Left kidney (tissue), 2 donors: ENCODE data around the gene LCLAT1. TPM values are rescaled to one million over a fixed set of nuclear protein-coding genes. Genes with fewer than 3 reads are reported as not detected.
"Not testable (repeated sequence)": the region's sequence is repeated elsewhere in the genome, so short reads cannot be mapped to it uniquely, and the experiment has no call there.

ENCODE experiments used
- DNase-seq: peaks from one replicate; pipeline ENCODE4 v3.0.0-alpha.2; 2013
- polyA plus RNA-seq: library from polyadenylated mRNA; unstranded; fragments of 120-200 nt; gene quantifications from one replicate; pipeline ENCODE4 v1.2.1, GENCODE V29; 2013; ENCODE audit not compliant: insufficient read length

LCLAT1 gene
- polyA plus RNA-seq, 1 donor: 22.9 TPM

DNA sequence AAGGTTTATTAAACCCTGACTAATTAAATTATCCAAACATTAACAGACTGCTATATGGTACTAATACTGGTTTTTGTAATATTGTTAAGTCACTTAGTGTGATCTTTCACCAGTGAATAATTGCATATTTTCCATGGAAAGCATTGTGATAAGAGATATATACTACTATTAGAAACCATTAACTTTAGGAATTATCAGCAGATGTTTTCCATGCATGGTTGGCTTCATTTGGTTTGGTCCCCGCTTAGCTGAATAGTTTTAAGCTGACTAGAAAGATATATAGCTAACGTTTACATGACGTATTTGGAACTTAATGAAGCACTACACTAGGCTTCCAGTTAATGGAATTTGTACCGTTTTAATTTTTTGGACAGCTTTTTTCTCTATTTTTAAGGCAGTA, 37.9 kb downstream of the LCLAT1 start:
- no peak for DNase-seq

DNA sequence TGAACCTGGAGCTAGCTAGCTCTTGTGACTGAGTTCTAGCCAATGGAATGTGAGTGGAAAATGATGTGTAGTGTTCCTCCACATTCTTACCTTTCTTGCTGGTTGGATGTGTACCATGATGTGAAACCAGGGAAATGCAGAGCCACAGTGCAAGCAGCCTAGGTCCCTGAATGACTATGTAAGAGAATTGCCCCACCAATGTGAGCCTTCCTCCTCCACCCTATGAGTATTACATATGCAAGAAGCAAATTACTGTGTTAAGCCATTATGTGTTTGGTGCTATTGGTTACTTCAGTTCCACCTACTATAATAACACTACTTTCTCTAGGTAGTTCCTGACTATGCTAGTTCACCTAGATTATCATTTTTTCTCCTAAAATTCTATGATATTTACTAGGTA, 39.6 kb downstream of the LCLAT1 start:
- DNase-seq: no peak

DNA sequence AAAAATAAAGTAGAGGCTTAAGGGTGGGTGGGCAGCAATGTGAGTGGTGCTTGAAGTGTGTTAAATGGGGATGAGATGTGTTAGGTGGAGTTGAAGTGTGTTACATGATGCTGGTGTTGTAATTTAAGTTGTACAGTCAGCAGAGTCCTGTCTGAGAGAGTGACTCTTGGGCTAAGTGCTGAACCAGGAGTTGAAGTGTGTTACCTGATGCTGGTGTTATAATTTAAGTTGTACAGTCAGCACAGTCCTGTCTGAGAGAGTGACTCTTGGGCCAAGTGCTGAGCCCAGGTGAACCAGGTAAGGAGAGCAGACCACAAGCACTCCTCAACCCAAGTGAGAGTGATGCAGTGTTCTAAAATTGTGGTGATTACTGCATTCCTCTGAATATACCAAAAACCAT, 40.6 kb downstream of the LCLAT1 start:
- DNase-seq: no peak

DNA sequence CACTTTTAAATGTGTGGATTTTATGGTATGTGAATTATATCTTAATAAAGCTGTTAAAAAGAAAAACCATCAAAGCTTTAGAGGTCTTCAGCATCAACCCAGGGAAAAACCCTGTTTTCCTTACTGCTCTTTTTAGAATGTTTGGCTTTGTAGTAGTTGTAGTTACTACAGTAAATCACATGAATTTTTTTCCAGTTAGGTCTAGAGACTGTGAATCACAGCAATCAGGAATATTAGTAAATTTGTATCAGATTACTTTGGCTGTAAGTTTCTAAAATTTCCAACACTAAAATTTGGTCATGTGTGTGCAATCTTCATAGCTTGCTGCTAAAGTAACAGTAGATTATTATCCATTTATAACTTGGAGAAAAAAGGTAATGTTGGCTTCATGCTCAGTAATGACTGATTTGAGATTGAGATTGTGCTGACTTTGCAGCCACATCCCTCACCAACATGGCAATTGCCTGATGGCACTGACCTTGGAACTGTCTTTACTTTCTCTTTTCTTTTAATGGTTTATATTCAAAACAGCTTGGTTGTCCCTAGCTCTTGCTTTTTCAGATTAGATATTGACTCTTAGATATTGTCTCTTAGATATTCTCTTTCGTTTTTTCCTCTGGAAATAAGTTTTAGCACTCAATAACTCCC, 41.1 kb downstream of the LCLAT1 start:
- DNase-seq: no peak

DNA sequence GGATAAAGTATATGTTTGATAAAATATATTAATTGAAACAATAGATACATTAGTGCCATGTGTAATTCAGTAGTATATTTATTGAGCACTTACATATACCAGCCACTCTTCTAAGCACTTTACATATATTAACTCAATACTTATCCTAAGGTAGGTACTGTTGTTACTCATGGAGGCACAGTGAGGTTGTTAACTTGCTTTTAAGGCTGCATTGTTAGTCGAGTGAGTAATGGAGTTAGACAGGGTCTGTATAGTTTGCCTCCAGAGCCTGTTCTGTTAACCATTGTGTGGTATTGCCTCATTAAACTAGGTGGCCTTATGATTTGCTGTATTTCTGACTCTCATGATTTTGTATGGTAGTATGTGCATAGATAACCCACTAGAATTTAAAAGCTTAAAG, 44.2 kb downstream of the LCLAT1 start:
- no peak for DNase-seq

DNA sequence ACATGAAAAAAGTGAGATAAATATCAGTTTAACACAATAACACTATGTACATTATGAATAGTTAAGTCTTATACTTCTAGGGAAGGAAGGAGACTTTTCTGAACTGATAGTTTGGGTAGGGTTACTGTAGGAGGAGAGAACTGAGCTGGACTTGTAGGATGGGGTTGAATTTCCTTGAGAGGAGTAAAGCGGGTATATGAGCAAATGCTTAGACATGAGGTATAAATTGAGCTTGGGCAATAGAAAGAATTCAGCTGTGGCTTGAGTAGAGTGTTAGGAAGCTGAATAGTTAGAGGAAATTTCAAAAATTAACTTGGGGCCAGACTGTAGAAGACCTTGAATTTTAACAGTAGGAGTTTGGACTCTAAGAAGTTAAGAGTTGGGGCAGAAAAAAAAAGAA, 45.1 kb downstream of the LCLAT1 start:
- no peak for DNase-seq

DNA sequence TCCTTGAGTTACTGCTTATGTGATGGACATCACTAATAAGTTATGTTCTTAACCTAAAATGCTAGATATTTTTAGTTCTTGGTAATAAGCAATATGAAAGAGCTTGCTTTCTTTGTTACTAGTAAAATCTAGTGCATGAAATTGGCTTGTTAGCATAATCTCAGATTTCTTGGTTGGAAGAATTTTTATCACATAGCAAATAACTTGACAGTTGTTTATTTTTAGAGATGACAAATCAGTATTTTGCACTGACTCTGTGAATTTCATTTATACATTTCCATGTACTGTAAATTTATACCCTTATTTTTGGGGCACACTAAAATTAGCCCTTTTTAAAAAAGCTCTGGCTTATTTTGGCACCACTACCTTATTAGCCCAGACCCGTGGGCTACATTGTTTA, 45.6 kb downstream of the LCLAT1 start:
- no peak for DNase-seq

DNA sequence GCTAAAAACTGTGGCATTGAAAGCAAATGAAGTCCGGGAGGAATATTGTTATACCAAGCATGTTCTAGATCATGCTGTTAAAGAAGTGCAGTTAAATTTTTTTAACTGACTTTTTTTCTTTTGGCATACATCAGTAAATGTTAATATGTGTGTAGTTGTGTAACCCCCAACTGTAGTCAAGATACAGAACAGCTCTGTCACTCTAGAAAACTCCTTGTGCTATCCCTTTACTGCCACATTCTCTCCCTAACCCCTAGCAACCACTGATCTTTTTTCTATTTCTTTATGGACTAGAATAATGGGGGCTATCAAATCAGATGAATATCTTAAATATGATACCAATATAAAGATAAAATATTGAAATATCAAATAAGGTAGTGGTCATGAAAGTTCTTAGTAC, 46.4 kb downstream of the LCLAT1 start:
- DNase-seq: no peak

DNA sequence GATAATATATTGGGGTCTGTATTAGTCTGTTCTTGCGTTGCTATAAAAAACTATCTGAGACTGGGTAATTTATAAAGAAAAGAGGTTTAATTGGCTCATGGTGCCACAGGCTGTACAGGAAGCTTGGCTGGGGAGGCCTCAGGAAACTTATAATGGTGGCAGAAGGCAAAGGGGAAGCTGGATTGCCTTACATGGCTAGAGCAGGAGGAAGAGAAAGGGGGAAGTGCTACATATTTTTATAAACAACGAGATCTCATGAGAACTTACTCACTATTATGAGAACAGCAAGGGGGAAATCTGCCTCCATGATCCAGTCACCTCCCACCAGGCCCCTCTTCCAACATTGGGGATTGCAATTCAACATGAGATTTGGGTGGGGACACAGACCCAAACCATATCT, 48.9 kb downstream of the LCLAT1 start:
- not testable (repeated sequence) for DNase-seq

DNA sequence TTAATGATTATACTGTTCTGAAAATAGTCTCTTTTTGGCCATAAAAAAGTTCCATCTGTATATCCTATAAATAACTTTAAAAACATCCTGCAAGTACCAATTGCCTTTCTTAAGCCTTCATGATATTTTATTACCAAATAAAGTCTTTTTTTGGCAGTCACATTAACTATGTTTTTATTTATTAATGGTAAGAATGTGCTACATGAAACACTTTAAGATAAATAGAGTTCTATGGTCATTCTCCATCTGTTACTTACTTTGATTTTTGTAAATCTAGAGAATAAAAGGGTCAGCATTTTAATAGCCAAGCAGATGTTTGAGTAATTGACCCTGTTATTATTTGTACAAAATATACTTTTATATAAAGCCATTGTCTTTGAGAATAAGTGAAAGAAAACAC, 52.6 kb downstream of the LCLAT1 start:
- DNase-seq: no peak

DNA sequence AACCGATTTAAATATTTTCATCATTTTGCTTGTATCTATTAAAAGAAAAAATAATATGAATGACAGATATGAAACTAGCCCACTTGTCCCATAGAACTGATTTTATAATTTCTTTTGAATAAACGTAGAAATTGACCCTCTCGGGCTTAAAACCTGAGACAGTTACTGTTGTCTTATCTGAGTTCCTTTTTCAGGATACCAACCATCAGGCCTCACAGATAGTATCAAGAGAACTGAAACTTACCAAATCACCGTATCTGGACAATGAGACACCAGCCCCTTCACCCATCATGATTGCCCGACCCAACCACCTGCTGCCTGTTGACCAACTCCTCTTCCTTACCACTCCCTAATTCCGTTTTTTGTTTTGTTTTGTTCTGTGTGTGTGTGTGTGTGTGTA, 53.7 kb downstream of the LCLAT1 start:
- DNase-seq: no peak

DNA sequence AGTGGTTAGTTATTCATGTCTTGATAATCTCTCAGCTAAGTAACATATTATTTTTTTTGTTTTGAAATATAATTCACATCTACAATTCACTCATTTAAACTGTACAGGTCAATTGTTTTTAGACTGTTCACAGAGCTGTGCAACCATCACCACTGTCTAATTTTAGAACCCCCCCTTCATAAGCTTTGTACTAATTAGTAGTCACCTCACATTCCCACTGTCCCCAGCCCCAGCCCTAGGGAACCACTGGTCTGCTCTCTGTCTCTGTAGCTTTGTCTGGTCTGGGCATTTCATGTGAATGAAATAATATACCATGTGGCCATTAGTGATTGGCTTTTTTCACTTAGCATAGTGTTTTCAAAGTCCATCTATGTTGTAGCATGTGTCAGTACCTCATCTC, 55.3 kb downstream of the LCLAT1 start:
- DNase-seq: no peak

DNA sequence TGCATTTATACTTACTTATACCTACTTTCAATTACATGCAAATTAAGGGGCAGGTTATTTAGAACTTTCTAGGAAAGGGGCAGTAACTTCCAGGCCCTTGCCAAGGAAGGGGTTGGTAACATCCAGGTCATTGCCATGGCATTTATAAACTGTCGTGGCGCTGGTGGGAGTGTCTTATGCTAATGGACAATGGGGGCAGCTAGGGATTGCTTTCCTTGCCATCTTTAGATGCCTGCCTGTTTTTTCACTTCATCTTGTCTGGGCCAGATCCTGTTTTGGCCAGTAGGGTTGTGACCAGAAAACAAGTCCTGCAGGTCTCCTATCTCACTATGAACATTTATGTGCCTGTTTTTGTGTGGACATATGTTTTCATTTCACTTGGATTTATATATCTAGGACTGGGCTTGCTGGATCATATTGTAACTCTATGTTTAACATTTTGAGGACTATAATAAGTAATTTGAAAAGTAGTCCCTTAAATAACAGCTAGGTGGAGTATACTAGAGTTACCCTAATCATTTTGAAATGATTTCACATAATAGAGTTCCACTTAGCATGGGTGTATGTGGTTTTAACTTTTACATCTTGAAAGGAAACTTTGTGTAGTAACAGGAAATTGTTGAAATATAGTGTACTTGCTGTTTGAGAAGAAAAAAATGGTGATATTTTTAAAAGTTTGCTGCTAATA, 56.1 kb downstream of the LCLAT1 start:
- DNase-seq: no peak

DNA sequence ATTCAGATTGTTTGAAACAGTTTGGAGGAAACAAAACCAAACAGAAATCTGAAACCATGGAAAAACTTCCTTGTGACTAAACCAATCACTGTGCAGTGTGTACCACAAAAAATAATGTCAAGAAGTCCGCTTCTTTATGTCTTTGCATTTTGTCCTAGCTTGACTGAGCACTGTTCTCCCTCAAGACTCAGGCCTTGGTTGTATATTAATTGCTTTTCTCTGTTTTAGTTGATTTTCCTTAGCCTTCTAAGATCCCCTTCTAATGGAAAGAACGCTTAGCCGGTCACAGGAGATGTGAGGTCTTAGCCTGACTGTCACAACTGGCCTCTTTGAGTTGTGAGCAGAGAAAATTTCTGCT, 56.6 kb downstream of the LCLAT1 start:
- no peak for DNase-seq

DNA sequence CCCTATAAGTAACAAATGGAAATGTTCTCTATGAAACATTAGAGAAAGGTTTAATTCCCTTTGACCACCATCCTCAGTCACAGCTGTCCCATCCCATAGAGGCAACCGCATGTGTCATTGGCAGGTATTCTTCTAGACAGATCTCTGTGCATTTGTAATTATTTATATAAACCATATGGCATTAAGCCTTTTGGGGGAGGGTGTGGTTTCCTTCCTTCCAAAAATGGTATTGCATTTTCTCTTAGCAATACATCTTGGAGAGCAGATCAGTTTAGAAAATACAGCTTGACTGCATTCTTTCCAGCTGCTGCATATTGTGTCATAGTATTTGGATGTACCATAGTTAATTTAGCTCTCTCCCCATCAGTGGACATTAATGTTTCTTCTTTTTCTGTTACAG, 57.7 kb downstream of the LCLAT1 start:
- no peak for DNase-seq

DNA sequence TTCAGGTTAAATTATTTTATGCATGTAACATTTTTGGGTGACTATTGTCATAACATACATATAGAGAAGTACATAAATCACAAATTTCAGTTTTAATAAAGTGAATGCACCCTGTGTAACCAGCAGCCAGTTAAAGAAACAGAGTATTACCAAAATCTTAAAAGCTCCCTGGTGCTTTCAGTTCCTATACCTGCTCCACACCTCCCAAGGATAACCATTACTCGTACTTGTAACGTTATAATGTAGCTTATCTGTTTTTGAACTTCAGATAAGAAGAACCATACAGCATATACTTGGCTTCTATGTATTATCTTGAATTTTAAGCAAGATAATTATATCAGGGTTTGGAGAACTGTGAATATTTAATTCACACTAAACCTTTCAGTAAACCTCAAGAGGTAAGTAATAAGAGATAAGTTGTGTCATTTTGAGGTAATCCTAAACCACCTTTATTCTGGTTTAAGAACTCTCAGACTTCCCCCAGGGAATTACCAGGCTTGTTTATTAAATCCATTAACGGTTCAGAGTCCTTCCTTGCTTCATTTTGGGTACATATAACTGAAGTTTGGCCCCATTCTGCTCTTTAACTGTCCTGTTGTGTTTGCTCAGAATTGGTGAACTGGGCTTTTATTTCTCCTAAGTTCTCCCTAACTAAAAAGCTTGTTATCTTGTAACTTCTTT, 58.6 kb downstream of the LCLAT1 start:
- DNase-seq: no peak

DNA sequence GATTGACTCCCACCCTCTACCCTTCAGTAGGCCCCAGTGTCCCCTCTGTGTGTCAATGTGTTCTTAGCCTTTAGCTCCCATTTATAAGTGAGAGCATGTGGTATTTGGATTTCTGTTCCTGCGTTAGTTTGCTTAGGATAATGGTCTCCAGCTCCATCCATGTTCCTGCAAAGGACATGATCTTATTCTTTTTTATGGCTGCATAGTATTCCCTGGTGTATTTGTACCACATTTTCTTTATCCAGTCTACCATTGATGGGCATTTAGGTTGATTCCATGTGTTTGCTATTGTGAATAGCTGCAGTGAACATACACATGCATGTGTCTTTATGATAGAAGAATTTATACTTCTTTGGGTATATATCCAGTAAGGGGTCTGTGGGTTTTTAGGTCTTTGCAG, 60.4 kb downstream of the LCLAT1 start:
- DNase-seq: not testable (repeated sequence)

DNA sequence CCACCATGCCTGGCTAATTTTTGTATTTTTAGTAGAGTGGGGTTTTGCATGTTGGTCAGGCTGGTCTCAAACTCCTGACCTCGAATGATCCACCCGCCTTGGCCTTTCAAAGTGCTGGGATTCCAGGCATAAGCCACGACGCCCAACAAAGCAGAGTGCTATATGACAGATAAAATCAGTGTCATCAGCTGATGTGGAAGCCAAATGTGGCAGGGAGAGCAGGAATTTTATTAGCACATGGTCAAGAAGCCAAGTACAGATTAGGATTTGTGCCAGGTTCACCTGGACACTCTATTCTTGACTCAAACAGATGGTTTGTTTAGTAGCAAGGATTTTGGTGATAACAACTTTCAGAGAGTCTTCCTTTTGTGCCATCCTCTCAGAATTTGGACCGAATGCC, 62.7 kb downstream of the LCLAT1 start:
- DNase-seq: no peak

DNA sequence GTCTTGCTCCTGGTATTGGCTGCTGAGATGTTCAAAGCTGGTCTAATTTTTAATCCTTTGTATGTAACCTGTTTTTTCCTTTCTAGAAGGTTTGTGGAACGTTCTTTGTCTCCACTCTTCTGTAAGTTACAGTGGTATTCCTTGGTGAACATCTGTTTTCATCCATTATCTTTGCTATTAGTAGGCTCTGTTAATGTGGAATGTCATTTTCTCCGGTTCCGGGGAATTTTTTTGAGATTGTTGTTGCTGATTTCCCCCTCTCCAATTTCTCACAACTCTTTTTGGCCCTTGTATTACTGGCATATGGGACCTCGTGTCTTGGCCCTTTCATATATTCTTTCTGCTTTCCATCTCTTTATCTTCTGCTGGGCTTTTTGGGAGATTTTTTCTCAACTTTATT, 63.4 kb downstream of the LCLAT1 start:
- DNase-seq: no peak

DNA sequence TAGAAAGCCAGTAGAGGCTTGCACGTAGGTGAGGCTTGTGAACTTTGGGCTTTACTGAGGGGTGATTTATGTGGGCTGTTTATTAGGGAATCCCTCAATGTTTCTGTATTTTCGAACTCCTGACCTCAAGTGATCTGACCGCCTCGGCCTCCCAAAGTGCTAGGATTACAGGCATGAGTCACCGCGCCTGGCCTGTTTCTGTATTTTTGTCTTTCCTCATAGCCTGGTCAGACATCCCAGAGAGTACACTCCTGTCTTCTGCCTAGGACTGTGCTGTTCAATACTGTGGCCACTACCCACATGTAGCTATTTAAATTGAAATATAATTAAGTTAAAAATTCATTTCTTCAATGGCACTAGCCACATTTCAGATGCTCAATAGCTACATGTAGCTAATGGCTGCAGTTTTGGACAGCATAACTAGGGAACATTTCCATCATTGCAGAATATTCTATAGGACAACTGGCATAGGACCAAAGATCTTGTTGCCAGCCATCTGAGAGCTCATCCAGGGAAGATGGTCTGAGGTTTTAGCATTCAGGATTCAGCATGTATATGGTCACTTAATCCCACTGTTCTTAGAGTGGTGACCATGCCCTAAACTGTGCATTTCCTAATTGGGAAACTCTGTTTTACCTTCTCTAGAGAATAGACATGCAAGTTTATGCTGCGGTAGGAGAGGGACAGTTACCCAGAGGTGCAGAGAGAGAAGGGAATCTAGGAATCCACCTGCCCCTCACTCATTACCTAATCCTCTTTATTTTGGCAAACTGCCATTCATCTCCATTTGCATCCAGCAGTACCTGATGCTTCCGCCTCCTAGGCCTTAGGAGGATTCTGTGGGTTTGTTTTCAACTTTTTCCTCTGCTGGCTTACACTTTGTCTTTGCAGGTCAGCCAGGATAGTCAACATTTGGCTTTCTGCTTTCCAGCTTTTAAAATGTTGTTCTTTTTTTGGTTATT, 64.4 kb downstream of the LCLAT1 start:
- no peak for DNase-seq

DNA sequence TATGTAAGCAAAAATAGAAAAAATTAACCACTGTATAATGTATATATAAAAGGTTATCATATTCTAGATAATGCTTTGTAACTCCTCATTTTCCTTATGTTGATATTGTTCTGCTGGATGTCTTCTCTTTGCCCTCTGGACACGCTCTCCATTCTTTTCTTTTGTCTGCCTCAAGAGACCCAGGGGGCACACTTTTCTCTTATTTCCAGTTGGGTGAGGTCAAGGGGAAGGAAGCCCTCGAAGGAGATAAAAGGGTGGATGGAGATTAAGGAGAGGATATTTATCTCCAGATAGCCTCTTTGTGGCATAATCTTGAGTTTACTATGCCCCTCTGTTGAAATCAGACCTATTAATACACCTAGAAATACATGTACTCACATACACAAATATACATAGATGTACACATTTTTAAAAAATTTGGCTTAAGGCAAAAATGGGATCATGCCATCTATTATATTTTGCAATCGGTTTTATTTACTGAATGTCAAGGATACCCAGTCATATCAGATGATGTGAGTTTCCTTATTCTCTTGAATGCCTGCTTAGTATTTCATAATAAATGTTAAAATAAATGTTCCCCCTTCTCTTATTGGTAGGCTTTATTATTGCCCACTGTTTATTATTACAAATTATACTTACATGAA, 65.3 kb downstream of the LCLAT1 start:
- no peak for DNase-seq

DNA sequence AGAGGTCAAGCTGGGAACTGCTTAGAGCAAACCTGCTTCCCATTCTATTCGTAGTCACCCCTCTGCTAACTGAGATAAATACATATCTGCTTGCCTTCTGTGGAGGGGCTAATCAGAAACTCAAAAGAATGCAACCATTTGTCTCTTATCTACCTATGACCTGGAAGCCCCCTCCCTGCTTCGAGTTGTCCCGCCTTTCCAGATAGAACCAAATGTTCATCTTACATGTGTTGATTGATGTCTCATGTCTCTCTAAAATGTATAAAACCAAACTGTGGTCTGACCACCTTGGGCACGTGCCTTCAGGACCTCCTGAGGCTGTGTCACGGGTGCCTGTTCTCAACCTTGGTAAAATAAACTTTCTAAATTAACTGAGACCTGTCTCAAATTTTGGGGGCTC, 66.6 kb downstream of the LCLAT1 start:
- DNase-seq: not testable (repeated sequence)
